ENCODE measurements around the gene LITAF. TPM values are rescaled to one million over a fixed set of nuclear protein-coding genes. Genes with fewer than 3 reads are reported as not detected.

Gene LITAF
- total and polyA plus RNA-seq, 4 donors: 5.2 to 65.2 (median 36.0) TPM

DNA sequence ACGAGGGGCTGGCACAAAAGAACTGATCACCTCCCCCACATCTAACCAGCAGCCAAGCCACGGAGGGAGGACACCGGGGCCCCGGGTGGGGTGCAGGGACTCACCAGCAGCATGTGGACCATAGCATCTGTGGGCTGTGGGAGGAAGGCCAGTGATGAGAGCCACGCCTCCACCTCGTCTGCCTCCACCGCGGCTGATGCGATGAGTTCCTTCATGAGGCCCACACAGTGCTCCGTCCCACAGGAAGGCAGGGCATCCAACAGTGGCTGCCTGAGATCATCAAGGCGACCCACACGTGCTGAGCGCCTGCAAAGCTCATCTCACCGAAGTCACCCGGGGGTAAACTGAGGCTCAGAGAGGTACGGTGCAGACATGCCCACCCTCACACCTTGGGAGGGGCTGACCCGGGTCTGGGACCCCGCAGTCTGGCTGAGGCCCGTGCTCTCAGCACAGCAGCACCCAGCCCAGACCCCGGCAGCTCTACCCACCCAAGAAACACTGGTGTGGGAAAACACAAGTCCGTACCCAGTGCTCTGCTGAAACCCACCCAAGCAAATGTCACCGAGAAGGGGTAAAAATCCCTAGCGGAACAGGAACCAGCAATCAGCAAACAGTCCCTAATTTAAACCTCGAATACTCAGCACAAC lies 85.9 kb downstream of the LITAF start:
- Histone ChIP-seq H3K4me1 (ENCODE audit: control insufficient read depth in 4 of 4, insufficient read depth in 4 of 4, low read length in 3 of 4) (peaks cover 6 to 14% (median 10%) of the 10 kb centered on the region in 4 donors), H3K27me3 (ENCODE audit: control insufficient read depth in 4 of 4, insufficient read depth in 4 of 4, low read length in 3 of 4) (no peaks in the 10 kb centered on the region), H3K4me3 (ENCODE audit: low read depth in 1 of 3, low read length in 3 of 3) (no peak overlapping the region), H3K36me3 (ENCODE audit: control insufficient read depth in 4 of 4, insufficient read depth in 3 of 4, low read depth in 1 of 4, low read length in 3 of 4) (no peaks in the 10 kb centered on the region), H3K9ac (ENCODE audit: low read depth in 1 of 2, low read length in 2 of 2) (no peak overlapping the region), H3K27ac (ENCODE audit: low read depth in 1 of 2, low read length in 2 of 2) (no peak overlapping the region), H3K9me3 (ENCODE audit: control insufficient read depth in 4 of 4, low read length in 3 of 4) (no peaks in the 10 kb centered on the region)
- no peak for DNase-seq (ENCODE audit: low spot score)
- TF ChIP-seq FOXA1 (IDR thresholded peaks at IDR 0.05) (no peak), EGR1 (IDR thresholded peaks at IDR 0.05; ENCODE audit: low read depth in 2 of 2) (no peak), GABPA (IDR thresholded peaks at IDR 0.05 in 1 of 2, conservative IDR thresholded peaks at IDR 0.05 in 1 of 2) (no peak), HNF4G (IDR thresholded peaks at IDR 0.05) (no peak), FOXA2 (IDR thresholded peaks at IDR 0.05) (no peak), TAF1 (conservative IDR thresholded peaks at IDR 0.05) (no peak)
- TF ChIP-seq, protein P1, sequence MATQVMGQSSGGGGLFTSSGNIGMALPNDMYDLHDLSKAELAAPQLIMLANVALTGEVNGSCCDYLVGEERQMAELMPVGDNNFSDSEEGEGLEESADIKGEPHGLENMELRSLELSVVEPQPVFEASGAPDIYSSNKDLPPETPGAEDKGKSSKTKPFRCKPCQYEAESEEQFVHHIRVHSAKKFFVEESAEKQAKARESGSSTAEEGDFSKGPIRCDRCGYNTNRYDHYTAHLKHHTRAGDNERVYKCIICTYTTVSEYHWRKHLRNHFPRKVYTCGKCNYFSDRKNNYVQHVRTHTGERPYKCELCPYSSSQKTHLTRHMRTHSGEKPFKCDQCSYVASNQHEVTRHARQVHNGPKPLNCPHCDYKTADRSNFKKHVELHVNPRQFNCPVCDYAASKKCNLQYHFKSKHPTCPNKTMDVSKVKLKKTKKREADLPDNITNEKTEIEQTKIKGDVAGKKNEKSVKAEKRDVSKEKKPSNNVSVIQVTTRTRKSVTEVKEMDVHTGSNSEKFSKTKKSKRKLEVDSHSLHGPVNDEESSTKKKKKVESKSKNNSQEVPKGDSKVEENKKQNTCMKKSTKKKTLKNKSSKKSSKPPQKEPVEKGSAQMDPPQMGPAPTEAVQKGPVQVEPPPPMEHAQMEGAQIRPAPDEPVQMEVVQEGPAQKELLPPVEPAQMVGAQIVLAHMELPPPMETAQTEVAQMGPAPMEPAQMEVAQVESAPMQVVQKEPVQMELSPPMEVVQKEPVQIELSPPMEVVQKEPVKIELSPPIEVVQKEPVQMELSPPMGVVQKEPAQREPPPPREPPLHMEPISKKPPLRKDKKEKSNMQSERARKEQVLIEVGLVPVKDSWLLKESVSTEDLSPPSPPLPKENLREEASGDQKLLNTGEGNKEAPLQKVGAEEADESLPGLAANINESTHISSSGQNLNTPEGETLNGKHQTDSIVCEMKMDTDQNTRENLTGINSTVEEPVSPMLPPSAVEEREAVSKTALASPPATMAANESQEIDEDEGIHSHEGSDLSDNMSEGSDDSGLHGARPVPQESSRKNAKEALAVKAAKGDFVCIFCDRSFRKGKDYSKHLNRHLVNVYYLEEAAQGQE (IDR thresholded peaks at IDR 0.05): no peak
- TF ChIP-seq, protein P2, sequence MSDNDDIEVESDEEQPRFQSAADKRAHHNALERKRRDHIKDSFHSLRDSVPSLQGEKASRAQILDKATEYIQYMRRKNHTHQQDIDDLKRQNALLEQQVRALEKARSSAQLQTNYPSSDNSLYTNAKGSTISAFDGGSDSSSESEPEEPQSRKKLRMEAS (IDR thresholded peaks at IDR 0.05): no peak
- TF ChIP-seq, protein P3, sequence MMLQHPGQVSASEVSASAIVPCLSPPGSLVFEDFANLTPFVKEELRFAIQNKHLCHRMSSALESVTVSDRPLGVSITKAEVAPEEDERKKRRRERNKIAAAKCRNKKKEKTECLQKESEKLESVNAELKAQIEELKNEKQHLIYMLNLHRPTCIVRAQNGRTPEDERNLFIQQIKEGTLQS (IDR thresholded peaks at IDR 0.05): no peak
- TF ChIP-seq, protein P4, sequence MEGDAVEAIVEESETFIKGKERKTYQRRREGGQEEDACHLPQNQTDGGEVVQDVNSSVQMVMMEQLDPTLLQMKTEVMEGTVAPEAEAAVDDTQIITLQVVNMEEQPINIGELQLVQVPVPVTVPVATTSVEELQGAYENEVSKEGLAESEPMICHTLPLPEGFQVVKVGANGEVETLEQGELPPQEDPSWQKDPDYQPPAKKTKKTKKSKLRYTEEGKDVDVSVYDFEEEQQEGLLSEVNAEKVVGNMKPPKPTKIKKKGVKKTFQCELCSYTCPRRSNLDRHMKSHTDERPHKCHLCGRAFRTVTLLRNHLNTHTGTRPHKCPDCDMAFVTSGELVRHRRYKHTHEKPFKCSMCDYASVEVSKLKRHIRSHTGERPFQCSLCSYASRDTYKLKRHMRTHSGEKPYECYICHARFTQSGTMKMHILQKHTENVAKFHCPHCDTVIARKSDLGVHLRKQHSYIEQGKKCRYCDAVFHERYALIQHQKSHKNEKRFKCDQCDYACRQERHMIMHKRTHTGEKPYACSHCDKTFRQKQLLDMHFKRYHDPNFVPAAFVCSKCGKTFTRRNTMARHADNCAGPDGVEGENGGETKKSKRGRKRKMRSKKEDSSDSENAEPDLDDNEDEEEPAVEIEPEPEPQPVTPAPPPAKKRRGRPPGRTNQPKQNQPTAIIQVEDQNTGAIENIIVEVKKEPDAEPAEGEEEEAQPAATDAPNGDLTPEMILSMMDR (IDR thresholded peaks at IDR 0.05; ENCODE audit: low read depth, low read length, missing input control): no peak
- TF ChIP-seq, protein P5, sequence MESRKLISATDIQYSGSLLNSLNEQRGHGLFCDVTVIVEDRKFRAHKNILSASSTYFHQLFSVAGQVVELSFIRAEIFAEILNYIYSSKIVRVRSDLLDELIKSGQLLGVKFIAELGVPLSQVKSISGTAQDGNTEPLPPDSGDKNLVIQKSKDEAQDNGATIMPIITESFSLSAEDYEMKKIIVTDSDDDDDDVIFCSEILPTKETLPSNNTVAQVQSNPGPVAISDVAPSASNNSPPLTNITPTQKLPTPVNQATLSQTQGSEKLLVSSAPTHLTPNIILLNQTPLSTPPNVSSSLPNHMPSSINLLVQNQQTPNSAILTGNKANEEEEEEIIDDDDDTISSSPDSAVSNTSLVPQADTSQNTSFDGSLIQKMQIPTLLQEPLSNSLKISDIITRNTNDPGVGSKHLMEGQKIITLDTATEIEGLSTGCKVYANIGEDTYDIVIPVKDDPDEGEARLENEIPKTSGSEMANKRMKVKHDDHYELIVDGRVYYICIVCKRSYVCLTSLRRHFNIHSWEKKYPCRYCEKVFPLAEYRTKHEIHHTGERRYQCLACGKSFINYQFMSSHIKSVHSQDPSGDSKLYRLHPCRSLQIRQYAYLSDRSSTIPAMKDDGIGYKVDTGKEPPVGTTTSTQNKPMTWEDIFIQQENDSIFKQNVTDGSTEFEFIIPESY (IDR thresholded peaks at IDR 0.05): no peak
- 77% methylated on average over 24 of the region's 24 CpGs for WGBS

DNA sequence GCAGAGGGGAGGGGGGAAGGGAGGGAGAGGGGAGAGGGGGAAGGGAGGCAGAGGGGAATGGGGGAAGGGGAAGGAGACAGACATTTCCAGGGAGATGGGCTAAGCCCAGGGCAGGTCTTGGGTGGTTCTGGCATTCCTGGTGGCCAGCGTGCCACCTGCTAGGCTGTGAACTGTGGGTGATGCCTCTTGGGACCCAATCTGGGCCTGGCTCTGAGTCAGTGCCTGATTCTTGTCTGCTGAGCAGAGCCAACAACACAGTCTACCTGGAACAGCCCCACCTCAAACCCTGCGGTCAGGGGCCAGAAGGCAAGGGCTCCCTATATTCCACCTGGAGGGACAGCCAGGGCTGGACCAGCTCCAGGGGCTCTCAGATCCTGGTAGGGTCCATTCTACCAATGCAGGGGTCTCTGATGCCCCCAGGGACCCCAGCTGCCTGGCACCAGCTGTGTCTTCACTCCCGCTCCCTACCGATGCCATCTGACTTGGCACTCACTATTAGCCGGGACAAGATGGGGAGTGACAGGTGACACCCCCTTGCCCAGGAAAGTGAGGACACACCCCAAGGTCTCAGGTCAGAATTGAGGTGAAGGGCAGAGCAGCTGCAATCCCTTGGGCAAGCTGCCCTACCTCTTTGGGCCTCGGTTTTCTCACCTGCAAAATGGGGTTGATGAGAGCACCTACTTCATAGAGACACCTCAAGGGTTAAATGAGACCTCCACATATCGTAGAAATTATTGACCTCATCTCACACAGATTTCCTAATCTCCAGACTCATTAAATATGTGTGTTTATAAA lies 87.2 kb downstream of the LITAF start:
- Histone ChIP-seq H3K27me3 (ENCODE audit: control insufficient read depth in 4 of 4, insufficient read depth in 4 of 4, low read length in 3 of 4) (no peaks in the 10 kb centered on the region), H3K4me3 (ENCODE audit: low read depth in 1 of 3, low read length in 3 of 3) (no peak overlapping the region), H3K4me1 (ENCODE audit: control insufficient read depth in 4 of 4, insufficient read depth in 4 of 4, low read length in 3 of 4) (peaks cover 11 to 19% (median 14%) of the 10 kb centered on the region in 4 donors), H3K27ac (ENCODE audit: low read depth in 1 of 2, low read length in 2 of 2) (no peak overlapping the region), H3K9ac (ENCODE audit: low read depth in 1 of 2, low read length in 2 of 2) (no peak overlapping the region), H3K36me3 (ENCODE audit: control insufficient read depth in 4 of 4, insufficient read depth in 3 of 4, low read depth in 1 of 4, low read length in 3 of 4) (no peaks in the 10 kb centered on the region), H3K9me3 (ENCODE audit: control insufficient read depth in 4 of 4, low read length in 3 of 4) (no peaks in the 10 kb centered on the region)
- DNase-seq (ENCODE audit: low spot score): no peak
- WGBS: 83% methylated on average over 7 of the region's 7 CpGs
- TF ChIP-seq NR2F2 (IDR thresholded peaks at IDR 0.05): no peak
- no peak for TF ChIP-seq FOXA2 (IDR thresholded peaks at IDR 0.05)
- no peak for TF ChIP-seq FOXA1 (IDR thresholded peaks at IDR 0.05)
- TF ChIP-seq, protein P2 (IDR thresholded peaks at IDR 0.05): no peak
- TF ChIP-seq TAF1 (conservative IDR thresholded peaks at IDR 0.05): no peak
- TF ChIP-seq SP1 (IDR thresholded peaks at IDR 0.05): no peak
